OCI-LY7 (cell line): ENCODE measurements around the gene MAN1A2. TPM values are rescaled to one million over a fixed set of nuclear protein-coding genes. Genes with fewer than 3 reads are reported as not detected.
A peak's percentile ranks its signal among the peaks of the same experiment; 100 is the strongest.

Source experiments
- BruUV-seq: library from RNA; stranded (reverse); fragments of 400-500 nt; replicated peaks from 2 replicates; lab custom pipeline; 2021; lab: Mats Ljungman, UMichigan
- CTCF ChIA-PET: fragments of 300-600 bp; sonication (Branson Sonifier 250); formaldehyde crosslinking; loops from one replicate; lab custom pipeline; 2022; ENCODE audit warnings: antibody characterized with exemption; ENCODE audit not compliant: unreplicated experiment; lab: Charles Lee
- POLR2A ChIA-PET: fragments of 300-600 bp; sonication (Branson Sonifier 250); formaldehyde crosslinking; loops from one replicate; lab custom pipeline; 2022; ENCODE audit warnings: antibody characterized with exemption; lab: Charles Lee
- DNase-seq: peaks from one replicate; pipeline ENCODE4 v3.0.0-alpha.2; 2015; ENCODE audit warnings: low spot score
- H2AFZ ChIP-seq: fragments of 200-600 bp; sonication (generic), shearing (Covaris generic); 2 replicates; pipeline ENCODE4 v1.6.1; 2014; ENCODE audit warnings: mild to moderate bottlenecking, antibody characterized with exemption, low read length, moderate library complexity
- H3K27ac ChIP-seq: fragments of 200-600 bp; sonication (generic); 2 replicates; pipeline ENCODE4 v1.5.1; 2014; ENCODE audit warnings: mixed run types, low read depth, mild to moderate bottlenecking, moderate library complexity, low read length, inconsistent platforms; ENCODE audit not compliant: poor library complexity, severe bottlenecking
- H3K36me3 ChIP-seq: fragments of 200-600 bp; sonication (generic); 2 replicates; pipeline ENCODE4 v1.6.1; 2014; ENCODE audit warnings: mild to moderate bottlenecking, antibody characterized with exemption, low read length, moderate library complexity, mixed read lengths; ENCODE audit not compliant: insufficient read depth
- H3K4me1 ChIP-seq: fragments of 200-600 bp; sonication (generic); 2 replicates; pipeline ENCODE4 v1.5.1; 2014; ENCODE audit warnings: mild to moderate bottlenecking, low read length; ENCODE audit not compliant: insufficient read depth, poor library complexity, severe bottlenecking
- H3K4me2 ChIP-seq: fragments of 200-600 bp; sonication (generic); 2 replicates; pipeline ENCODE4 v1.6.1; 2014; ENCODE audit warnings: mild to moderate bottlenecking, low read length
- H3K4me3 ChIP-seq: fragments of 200-600 bp; sonication (generic); 2 replicates; pipeline ENCODE4 v1.5.1; 2014; ENCODE audit warnings: mild to moderate bottlenecking, low read depth, low read length; ENCODE audit not compliant: poor library complexity, severe bottlenecking
- H3K79me2 ChIP-seq: fragments of 200-600 bp; sonication (generic); 2 replicates; pipeline ENCODE4 v1.6.1; 2016; ENCODE audit warnings: low read depth, mild to moderate bottlenecking, low read length, moderate library complexity, mixed read lengths; ENCODE audit not compliant: insufficient read depth
- H3K9me2 ChIP-seq: fragments of 200-600 bp; sonication (generic); 2 replicates; pipeline ENCODE4 v1.6.1; 2016; ENCODE audit warnings: mild to moderate bottlenecking, low read length, mixed read lengths; ENCODE audit not compliant: insufficient read depth
- H3K9me3 ChIP-seq: fragments of 200-600 bp; sonication (generic); 2 replicates; pipeline ENCODE4 v1.6.1; 2014; ENCODE audit warnings: mild to moderate bottlenecking, mixed run types, low read length, mixed read lengths
- H4K20me1 ChIP-seq: fragments of 200-600 bp; sonication (generic); 2 replicates; pipeline ENCODE4 v1.6.1; 2014; ENCODE audit warnings: mild to moderate bottlenecking, antibody characterized with exemption, low read length, moderate library complexity, mixed read lengths; ENCODE audit not compliant: insufficient read depth
- CTCF ChIP-seq: fragments of 200-600 bp; sonication (generic); conservative IDR thresholded peaks from 2 replicates; pipeline ENCODE4 v1.5.1; 2014; ENCODE audit warnings: mild to moderate bottlenecking, antibody characterized with exemption, low read length, moderate library complexity, mixed read lengths
- EZH2phosphoT487 ChIP-seq: fragments of 200-600 bp; sonication (generic); IDR thresholded peaks from 2 replicates; pipeline ENCODE4 v1.6.1; 2018; ENCODE audit warnings: low read depth, borderline replicate concordance, mild to moderate bottlenecking, mixed run types, antibody characterized with exemption, low read length, moderate library complexity, mixed read lengths
- intact Hi-C: fragments of 100-400 bp; cut with micrococcal nuclease; formaldehyde crosslinking; loops from one replicate; pipeline ENCODE4 v1.10.0; 2022; ENCODE audit not compliant: unreplicated experiment
- total RNA-seq, 2 experiments: library from RNA; depleted of rRNA in 1 of 2; stranded (reverse); fragments of >200 nt in 1 of 2; shearing (Covaris generic) in 1 of 2; gene quantifications; 2 replicates each; pipeline ENCODE4 v1.2.3, GENCODE V29; 2014 to 2022

MAN1A2 gene
- total RNA-seq, 2 experiments from 2014 or later, result 16.1 to 27.5 TPM

GRCh38 chr1:117336088-117336817 is 31.0 kb upstream of the MAN1A2 start:
- intact Hi-C loops, result no loop called here
- CTCF ChIA-PET, result no interaction called here

GRCh38 chr1:117339866-117340700 is 27.2 kb upstream of the MAN1A2 start:
- no peak overlapping the region for H3K4me2 ChIP-seq

More at GRCh38 chr1:117336088-117336817, 31.0 kb upstream of the MAN1A2 start:
- Histone ChIP-seq H3K4me3 (no peak overlapping the region), H3K9me2 (no peaks in the 10 kb centered on the region), H3K27ac (no peak overlapping the region), H2AFZ (no peak overlapping the region), H3K36me3 (no peaks in the 10 kb centered on the region), H3K4me1 (no peaks in the 10 kb centered on the region), H3K79me2 (no peaks in the 10 kb centered on the region), H4K20me1 (no peaks in the 10 kb centered on the region), H3K4me2 (no peak overlapping the region), H3K9me3 (no peaks in the 10 kb centered on the region)
- DNase-seq, result no peak
- no TSS peak for BruUV-seq
- TF ChIP-seq CTCF (no peak), EZH2phosphoT487 (no peak)
- POLR2A ChIA-PET, result interaction anchor here (0.6 to 0.7 kb wide), 3 partner anchors 25 to 695 kb away, joined by 3 read pairs; no protein-coding TSS in a partner anchor

More at GRCh38 chr1:117339866-117340700, 27.2 kb upstream of the MAN1A2 start:
- H3K9me2 ChIP-seq, result no peaks in the 10 kb centered on the region
- peak overlapping the region; percentile 63; the same call in 1 of the 2 replicates for H2AFZ ChIP-seq
- peak; percentile 17 for DNase-seq
- ChIA-PET CTCF (interaction anchor here (0.6 kb wide), 1 partner anchor 323 kb away, joined by 3 read pairs; no protein-coding TSS in a partner anchor), POLR2A (interaction anchor here (0.7 to 0.9 kb wide), 2 partner anchors 31 to 52 kb away, joined by 3 read pairs; no protein-coding TSS in a partner anchor)
- TF ChIP-seq CTCF (0 out of 2 replicates have a peak, but pooled peaks have one; percentile 10), EZH2phosphoT487 (no peak)
- BruUV-seq, result no TSS peak
- H3K4me1 ChIP-seq, result no peaks in the 10 kb centered on the region
- no peak overlapping the region for H3K27ac ChIP-seq
- H4K20me1 ChIP-seq, result no peaks in the 10 kb centered on the region
- H3K79me2 ChIP-seq, result no peaks in the 10 kb centered on the region
- no peak overlapping the region for H3K4me3 ChIP-seq
- H3K9me3 ChIP-seq, result no peaks in the 10 kb centered on the region
- intact Hi-C loops, result no loop called here
- H3K36me3 ChIP-seq, result no peaks in the 10 kb centered on the region
